Stomach (tissue), 9 donors: ENCODE results near the gene RASD2. TPM values are rescaled to one million over a fixed set of nuclear protein-coding genes. Genes with fewer than 3 reads are reported as not detected.
"Not testable (repeated sequence)": the region's sequence is repeated elsewhere in the genome, so short reads cannot be mapped to it uniquely, and the experiment has no call there.

Experiments
- DNase-seq, 2 donors: peaks; one replicate each; pipeline versions ENCODE4 v3.0.0 to v3.0.0-alpha.2; 2013 to 2019
- H3K27ac ChIP-seq, 5 donors: fragments of 200-600 bp in 4 of 5; sonication (generic) in 4 of 5; one replicate each; pipeline ENCODE4 v1.5.1; 2013 to 2019; ENCODE audit warnings: mild to moderate bottlenecking in 1 of 5, moderate library complexity in 1 of 5
- H3K27me3 ChIP-seq, 3 donors: fragments of 200-600 bp; sonication (generic); one replicate each; pipeline ENCODE4 v1.5.1; 2017 to 2019; ENCODE audit warnings: mixed run types in 1 of 3
- H3K36me3 ChIP-seq, 4 donors: fragments of 200-600 bp; sonication (generic); 1 replicate in 3 of 4; 2 replicates in 1 of 4; pipeline ENCODE4 v1.5.1; 2016 to 2019
- H3K4me1 ChIP-seq, 4 donors: fragments of 200-600 bp; sonication (generic); one replicate each; pipeline ENCODE4 v1.5.1; 2016 to 2019
- H3K4me3 ChIP-seq, 4 donors: fragments of 200-600 bp; sonication (generic) in 3 of 4; one replicate each; pipeline ENCODE4 v1.5.1; 2016 to 2019; ENCODE audit warnings: mild to moderate bottlenecking in 1 of 4
- H3K9me3 ChIP-seq, 4 donors: fragments of 200-600 bp; sonication (generic); one replicate each; pipeline ENCODE4 v1.5.1; 2016 to 2019
- CTCF ChIP-seq, 7 experiments: fragments of 450-650 bp in 4 of 7; fragments of 200-600 bp in 3 of 7; sonication (generic) in 3 of 7; IDR thresholded peaks; one replicate each; pipeline ENCODE4 v1.5.1; 2016 to 2019; ENCODE audit warnings: antibody characterized with exemption in 7 of 7, control low read depth in 2 of 7, mild to moderate bottlenecking in 1 of 7
- EP300 ChIP-seq: sonication (generic); formaldehyde crosslinking; IDR thresholded peaks from one replicate; pipeline ENCODE4 v1.6.1; 2017; ENCODE audit warnings: antibody characterized with exemption
- POLR2A ChIP-seq, 4 donors: fragments of 450-650 bp; IDR thresholded peaks; one replicate each; pipeline ENCODE4 v1.6.1; 2016; ENCODE audit warnings: antibody characterized with exemption in 4 of 4, control low read depth in 2 of 4, mild to moderate bottlenecking in 1 of 4, moderate library complexity in 1 of 4
- POLR2AphosphoS5 ChIP-seq, 3 donors: sonication (generic); formaldehyde crosslinking; IDR thresholded peaks; one replicate each; pipeline ENCODE4 v1.6.1; 2016; ENCODE audit warnings: antibody characterized with exemption in 3 of 3
- WGBS, 5 donors: extraction: QIAGEN DNeasy Blood & Tissue Kit in 3 of 5; methylation state at CpG; one replicate each; pipeline versions ENCODE4 v1.1.5 to v1.1.7; 2013 to 2018; 5-methylcytosine and 5-hydroxymethylcytosine counted together
- intact Hi-C: fragments of 100-400 bp; cut with DNase I; formaldehyde crosslinking; loops from one replicate; pipeline ENCODE4 v1.15.1; 2023; ENCODE audit warnings: low total_unique reads
- polyA plus RNA-seq, 3 donors: library from polyadenylated mRNA; stranded (reverse); fragments of 200-250 nt; gene quantifications; one replicate each; pipeline ENCODE4 v1.2.3, GENCODE V29; 2013
- total RNA-seq, 5 donors: library from RNA; depleted of rRNA; stranded (reverse); fragments of >200 nt; gene quantifications; one replicate each; pipeline versions ENCODE4 v1.1.0 to v1.2.3, GENCODE V29; 2014 to 2016
- donor health status: healthy with polysubstance abuse.
- donor health status: Bipolar disorder and iron deficiency.
- donor health status: healthy.

The RASD2 gene
- total and polyA plus RNA-seq, 8 donors, result 0.43 to 3.6 (median 0.72) TPM

- intact Hi-C loops, result no loop called here
- Histone ChIP-seq H3K27me3 (peaks cover 0 to 9% (median 0%) of the 10 kb centered on the region in 3 donors), H3K4me1 (peaks cover 0 to 10% (median 3%) of the 10 kb centered on the region in 4 donors), H3K27ac (no peak overlapping the region), H3K36me3 (no peaks in the 10 kb centered on the region), H3K4me3 (no peak overlapping the region), H3K9me3 (no peaks in the 10 kb centered on the region)
- no peak for DNase-seq
- TF ChIP-seq EP300, result no peak
- TF ChIP-seq CTCF (IDR thresholded peaks at IDR 0.05), result no peak
- no peak for TF ChIP-seq POLR2A (IDR thresholded peaks at IDR 0.05)
- TF ChIP-seq POLR2AphosphoS5 (IDR thresholded peaks at IDR 0.05), result no peak
- WGBS, 5 donors, result 19 to 34% (median 26%) methylated on average over 2 of the region's 2 CpGs
These were observed 34.4 kb upstream of the RASD2 start for GRCh38 chr22:35506259-35506570.

GRCh38 chr22:35507851-35508250 lies 32.8 kb upstream of the RASD2 start:
- H3K27ac ChIP-seq, H3K4me3 ChIP-seq, DNase-seq, H3K36me3 ChIP-seq, H3K9me3 ChIP-seq, intact Hi-C loops, H3K4me1 ChIP-seq, H3K27me3 ChIP-seq: not testable (repeated sequence)
- 87 to 94% (median 90%) methylated on average over 7 of the region's 7 CpGs for WGBS, 5 donors

- Histone ChIP-seq H3K36me3 (no peaks in the 10 kb centered on the region), H3K9me3 (no peaks in the 10 kb centered on the region), H3K4me1 (peaks cover 0 to 10% (median 3%) of the 10 kb centered on the region in 4 donors), H3K4me3 (no peak overlapping the region), H3K27ac (no peak overlapping the region), H3K27me3 (no peaks in the 10 kb centered on the region)
- TF ChIP-seq CTCF (IDR thresholded peaks at IDR 0.05) (no peak), POLR2A (IDR thresholded peaks at IDR 0.05) (no peak), POLR2AphosphoS5 (IDR thresholded peaks at IDR 0.05) (no peak), EP300 (no peak)
- WGBS, 5 donors, result 81 to 94% (median 84%) methylated on average over 10 of the region's 10 CpGs
- DNase-seq, result no peak
- intact Hi-C loops, result no loop called here
These were observed 31.2 kb upstream of the RASD2 start for GRCh38 chr22:35509451-35509850.

- DNase-seq, result no peak
- Histone ChIP-seq H3K27me3 (no peaks in the 10 kb centered on the region), H3K4me1 (peaks cover 0 to 10% (median 3%) of the 10 kb centered on the region in 4 donors), H3K36me3 (no peaks in the 10 kb centered on the region), H3K27ac (no peak overlapping the region), H3K9me3 (no peaks in the 10 kb centered on the region), H3K4me3 (no peak overlapping the region)
- TF ChIP-seq EP300, result no peak
- no peak for TF ChIP-seq CTCF (IDR thresholded peaks at IDR 0.05)
- no peak for TF ChIP-seq POLR2AphosphoS5 (IDR thresholded peaks at IDR 0.05)
- no peak for TF ChIP-seq POLR2A (IDR thresholded peaks at IDR 0.05)
- WGBS, 5 donors, result 83 to 98% (median 95%) methylated on average over 2 of the region's 2 CpGs
- intact Hi-C loops, result no loop called here
These were observed 30.7 kb upstream of the RASD2 start for GRCh38 chr22:35509960-35510359.

- Histone ChIP-seq H3K27me3 (no peaks in the 10 kb centered on the region), H3K9me3 (no peaks in the 10 kb centered on the region), H3K4me3 (no peak overlapping the region), H3K36me3 (no peaks in the 10 kb centered on the region), H3K4me1 (peaks cover 0 to 7% (median 3%) of the 10 kb centered on the region in 4 donors), H3K27ac (no peak overlapping the region)
- WGBS, 5 donors, result 72 to 83% (median 80%) methylated on average over 6 of the region's 6 CpGs
- intact Hi-C loops, result no loop called here
- TF ChIP-seq EP300 (no peak), POLR2A (IDR thresholded peaks at IDR 0.05) (no peak), CTCF (IDR thresholded peaks at IDR 0.05) (no peak), POLR2AphosphoS5 (IDR thresholded peaks at IDR 0.05) (no peak)
- no peak for DNase-seq
These were observed 30.1 kb upstream of the RASD2 start for GRCh38 chr22:35510481-35510934.
